Measurements from ENCODE around the gene LCP2.

The LCP2 gene

GRCh38 chr5:170302653-170303501, 5.3 kb upstream of the LCP2 start:
- no peak for DNase-seq (ENCODE audit: low spot score)
- CTCF ChIA-PET, result interaction anchor here (0.6 to 0.8 kb wide), 3 partner anchors 10 to 578 kb away, joined by 3 to 4 read pairs (median 3); no protein-coding TSS in a partner anchor
- H3K27ac ChIP-seq, result no peak overlapping the region
- TF ChIP-seq CTCF (conservative IDR thresholded peaks at IDR 0.05; ENCODE audit: low read depth), result no peak
- POLR2A ChIA-PET (ENCODE audit: low non-redundant PET), result no interaction called here

GRCh38 chr5:170301981-170302652, 4.5 kb upstream of the LCP2 start:
- no peak for TF ChIP-seq CTCF (conservative IDR thresholded peaks at IDR 0.05; ENCODE audit: low read depth)
- no peak for DNase-seq (ENCODE audit: low spot score)
- CTCF ChIA-PET, result interaction anchor here (0.6 kb wide), 1 partner anchor 10 kb away, joined by 3 read pairs; no protein-coding TSS in a partner anchor
- POLR2A ChIA-PET (ENCODE audit: low non-redundant PET), result no interaction called here
- H3K27ac ChIP-seq, result no peak overlapping the region

- TF ChIP-seq CTCF (conservative IDR thresholded peaks at IDR 0.05; ENCODE audit: low read depth), result no peak
- CTCF ChIA-PET, result interaction anchor here (0.6 kb wide), 1 partner anchor 88 kb away, joined by 5 read pairs; the partner anchor contains the start of gene KCNMB1
- POLR2A ChIA-PET (ENCODE audit: low non-redundant PET), result no interaction called here
- H3K27ac ChIP-seq, result no peak overlapping the region
- no peak for DNase-seq (ENCODE audit: low spot score)
Observed at GRCh38 chr5:170301149-170301548, 3.6 kb upstream of the LCP2 start.

- H3K27ac ChIP-seq, result no peak overlapping the region
- POLR2A ChIA-PET (ENCODE audit: low non-redundant PET), result no interaction called here
- CTCF ChIA-PET, result interaction anchor here (0.6 kb wide), 1 partner anchor 89 kb away, joined by 5 read pairs; the partner anchor contains the start of gene KCNMB1
- TF ChIP-seq CTCF (conservative IDR thresholded peaks at IDR 0.05; ENCODE audit: low read depth), result no peak
- DNase-seq (ENCODE audit: low spot score), result no peak
Observed at GRCh38 chr5:170300361-170301013, 2.9 kb upstream of the LCP2 start.

- no peak for DNase-seq (ENCODE audit: low spot score)
- ChIA-PET POLR2A (ENCODE audit: low non-redundant PET) (no interaction called here), CTCF (interaction anchor here (0.6 to 0.7 kb wide), 3 partner anchors 196 to 1512 kb away, joined by 3 read pairs; no protein-coding TSS in a partner anchor)
- no peak overlapping the region for H3K27ac ChIP-seq
- TF ChIP-seq CTCF (conservative IDR thresholded peaks at IDR 0.05; ENCODE audit: low read depth), result no peak
Observed at GRCh38 chr5:170296935-170297588, 515 bp downstream of the LCP2 start.

All from RWPE1 (cell line).